PC-3 (cell line): ENCODE results near the gene PDCD1LG2. TPM values are rescaled to one million over a fixed set of nuclear protein-coding genes. Genes with fewer than 3 reads are reported as not detected.
A peak's percentile ranks its signal among the peaks of the same experiment; 100 is the strongest.

Experiments
- ATAC-seq: fragments of 200-7000 bp; cut with Tn5 transposase; 2 replicates; pipeline ENCODE4 v1.9.1; 2020; ENCODE audit warnings: mild to moderate bottlenecking, moderate library complexity
- BruUV-seq: library from RNA; stranded (reverse); fragments of 400-500 nt; replicated peaks from 2 replicates; lab custom pipeline; 2021; lab: Mats Ljungman, UMichigan
- CTCF ChIA-PET: fragments of 300-600 bp; sonication (Branson Sonifier 250); formaldehyde crosslinking; loops from one replicate; lab custom pipeline; 2022; ENCODE audit warnings: antibody characterized with exemption; lab: Charles Lee
- POLR2A ChIA-PET: fragments of 300-600 bp; sonication (Branson Sonifier 250); formaldehyde crosslinking; loops from one replicate; lab custom pipeline; 2022; ENCODE audit warnings: antibody characterized with exemption; ENCODE audit not compliant: unreplicated experiment; lab: Charles Lee
- DNase-seq: peaks from one replicate; pipeline ENCODE4 v3.0.0-alpha.2; 2015
- H2AFZ ChIP-seq: fragments of 300-600 bp; sonication (generic); 2 replicates; pipeline ENCODE4 v1.6.0; 2016; ENCODE audit warnings: antibody characterized with exemption, low read length
- H3F3A ChIP-seq: fragments of 300-600 bp; sonication (generic); one replicate; pipeline ENCODE4 v1.6.0; 2017; ENCODE audit warnings: antibody characterized with exemption, low read length, control low read depth, mild to moderate bottlenecking; ENCODE audit not compliant: unreplicated experiment
- H3K27ac ChIP-seq: fragments of 300-600 bp; sonication (generic); 2 replicates; pipeline ENCODE4 v1.5.1; 2016; ENCODE audit warnings: mild to moderate bottlenecking, low read length
- H3K27me3 ChIP-seq: fragments of 300-600 bp; sonication (generic); 2 replicates; pipeline ENCODE4 v1.6.1; 2016; ENCODE audit warnings: low read length, mixed read lengths
- H3K36me3 ChIP-seq: fragments of 300-600 bp; sonication (generic); 2 replicates; pipeline ENCODE4 v1.6.1; 2016; ENCODE audit warnings: low read depth, mixed run types, low read length, mixed read lengths
- H3K4me1 ChIP-seq: fragments of 300-600 bp; sonication (generic); 2 replicates; pipeline ENCODE4 v1.5.1; 2016; ENCODE audit warnings: low read length; ENCODE audit not compliant: insufficient read depth
- H3K4me2 ChIP-seq: fragments of 300-600 bp; sonication (generic); 2 replicates; pipeline ENCODE4 v1.6.0; 2016; ENCODE audit warnings: low read length
- H3K4me3 ChIP-seq: fragments of 300-600 bp; sonication (generic); 2 replicates; pipeline ENCODE4 v1.5.1; 2016; ENCODE audit warnings: mild to moderate bottlenecking, low read length, mixed read lengths
- H3K79me2 ChIP-seq: fragments of 300-600 bp; sonication (generic); 2 replicates; pipeline ENCODE4 v1.6.1; 2017; ENCODE audit warnings: low read length, mixed read lengths
- H3K9ac ChIP-seq: fragments of 300-600 bp; sonication (generic); 2 replicates; pipeline ENCODE4 v1.6.0; 2016; ENCODE audit warnings: mild to moderate bottlenecking, low read length
- H3K9me2 ChIP-seq: fragments of 300-600 bp; sonication (generic); replicated peaks from 2 replicates; pipeline ENCODE4 v1.6.1; 2016; ENCODE audit warnings: mixed run types, low read length, mixed read lengths
- H3K9me3 ChIP-seq: fragments of 300-600 bp; sonication (generic); 2 replicates; pipeline ENCODE4 v1.6.1; 2016; ENCODE audit warnings: low read length, mixed read lengths
- H4K20me1 ChIP-seq: fragments of 300-600 bp; sonication (generic); 2 replicates; pipeline ENCODE4 v1.6.1; 2016; ENCODE audit warnings: low read length, mixed read lengths
- EZH2 ChIP-seq: fragments of 300-600 bp; sonication (generic); IDR thresholded peaks from one replicate; pipeline ENCODE4 v1.6.1; 2017; ENCODE audit warnings: antibody characterized with exemption, mild to moderate bottlenecking, low read length; ENCODE audit not compliant: unreplicated experiment
- EZH2phosphoT487 ChIP-seq: fragments of 300-600 bp; sonication (generic); IDR thresholded peaks from 2 replicates; pipeline ENCODE4 v1.6.1; 2018; ENCODE audit warnings: mild to moderate bottlenecking, antibody characterized with exemption, low read length, borderline replicate concordance
- intact Hi-C: fragments of 100-400 bp; cut with micrococcal nuclease; formaldehyde crosslinking; loops from 2 replicates; pipeline ENCODE4 v1.9.0; 2023
- total RNA-seq: library from RNA; depleted of rRNA; stranded (reverse); fragments of >200 nt; gene quantifications from 2 replicates; pipeline ENCODE4 v1.2.3, GENCODE V29; 2014
- TF ChIP-seq, protein P1 (sequence below): fragments of 300-600 bp; sonication (generic); conservative IDR thresholded peaks from 2 replicates; pipeline ENCODE4 v1.5.1; 2017; ENCODE audit warnings: antibody characterized with exemption, low read depth, mild to moderate bottlenecking, low read length

The PDCD1LG2 gene
- total RNA-seq, 1 experiment from 2014 or later = 1.4 TPM

DNA sequence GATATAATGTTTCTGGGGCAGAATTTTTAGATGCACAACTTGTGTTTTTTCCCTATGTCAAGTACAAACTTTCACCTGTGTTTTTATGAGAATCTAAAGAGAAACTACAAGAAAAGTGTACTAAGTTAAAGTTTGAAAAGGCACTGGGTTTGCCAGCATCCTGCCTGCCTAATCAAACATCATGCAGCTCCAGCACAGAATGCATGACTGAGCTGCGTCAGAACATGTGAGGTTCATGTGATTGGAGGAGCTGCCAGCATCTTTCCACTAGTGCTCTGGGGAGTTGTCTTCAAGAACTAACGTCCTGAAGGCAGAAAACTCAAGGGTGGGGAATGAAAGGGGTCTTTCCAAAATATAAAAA lies 72.5 kb downstream of the PDCD1LG2 start:
- Histone ChIP-seq H3K27me3 (no peaks in the 10 kb centered on the region), H3K4me3 (no peak overlapping the region), H3K9ac (no peak overlapping the region), H3K4me2 (peak overlapping the region; percentile 21; the same call in 1 of the 2 replicates), H3F3A (no peaks in the 10 kb centered on the region), H3K27ac (peak overlapping the region; percentile 28), H3K36me3 (no peaks in the 10 kb centered on the region), H3K9me3 (no peaks in the 10 kb centered on the region), H3K79me2 (no peaks in the 10 kb centered on the region), H3K9me2 (no peaks in the 10 kb centered on the region), H4K20me1 (no peaks in the 10 kb centered on the region), H3K4me1 (peaks cover 34% of the 10 kb centered on the region), H2AFZ (no peak overlapping the region)
- intact Hi-C loops = loop anchor here (2.0 kb wide), 1 partner anchor 72 kb away; the partner anchor contains the start of gene PDCD1LG2
- no TSS peak for BruUV-seq
- TF ChIP-seq, protein P1, sequence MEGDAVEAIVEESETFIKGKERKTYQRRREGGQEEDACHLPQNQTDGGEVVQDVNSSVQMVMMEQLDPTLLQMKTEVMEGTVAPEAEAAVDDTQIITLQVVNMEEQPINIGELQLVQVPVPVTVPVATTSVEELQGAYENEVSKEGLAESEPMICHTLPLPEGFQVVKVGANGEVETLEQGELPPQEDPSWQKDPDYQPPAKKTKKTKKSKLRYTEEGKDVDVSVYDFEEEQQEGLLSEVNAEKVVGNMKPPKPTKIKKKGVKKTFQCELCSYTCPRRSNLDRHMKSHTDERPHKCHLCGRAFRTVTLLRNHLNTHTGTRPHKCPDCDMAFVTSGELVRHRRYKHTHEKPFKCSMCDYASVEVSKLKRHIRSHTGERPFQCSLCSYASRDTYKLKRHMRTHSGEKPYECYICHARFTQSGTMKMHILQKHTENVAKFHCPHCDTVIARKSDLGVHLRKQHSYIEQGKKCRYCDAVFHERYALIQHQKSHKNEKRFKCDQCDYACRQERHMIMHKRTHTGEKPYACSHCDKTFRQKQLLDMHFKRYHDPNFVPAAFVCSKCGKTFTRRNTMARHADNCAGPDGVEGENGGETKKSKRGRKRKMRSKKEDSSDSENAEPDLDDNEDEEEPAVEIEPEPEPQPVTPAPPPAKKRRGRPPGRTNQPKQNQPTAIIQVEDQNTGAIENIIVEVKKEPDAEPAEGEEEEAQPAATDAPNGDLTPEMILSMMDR = no peak
- TF ChIP-seq EZH2phosphoT487 (no peak), EZH2 (no peak)
- ATAC-seq (peak; percentile 42), DNase-seq (no peak)
- ChIA-PET POLR2A (no interaction called here), CTCF (no interaction called here)

DNA sequence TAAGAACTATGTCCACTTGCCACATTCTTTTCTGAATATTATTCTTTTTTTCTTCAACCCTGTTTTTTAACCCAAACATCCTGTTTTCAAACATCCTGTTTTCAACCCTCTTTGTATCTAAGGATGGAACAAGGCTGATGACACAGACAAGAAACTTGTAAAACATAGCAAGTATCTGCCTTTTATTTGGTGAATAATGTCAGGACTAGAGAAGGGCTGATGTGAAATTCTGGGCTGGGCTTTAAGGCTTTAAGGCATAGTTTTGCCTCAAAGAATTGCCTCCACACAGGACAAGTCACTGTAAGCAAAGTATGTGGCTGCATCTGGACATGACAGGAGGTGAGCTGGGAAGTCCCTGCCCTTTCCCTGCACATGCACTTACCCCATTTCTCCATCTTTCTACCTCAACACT lies 76.1 kb downstream of the PDCD1LG2 start:
- Histone ChIP-seq H3K4me2 (peak overlapping the region; percentile 41; the same call in 1 of the 2 replicates), H3K9ac (no peak overlapping the region), H3K9me2 (no peaks in the 10 kb centered on the region), H3K79me2 (no peaks in the 10 kb centered on the region), H3K4me1 (peaks cover 26% of the 10 kb centered on the region), H2AFZ (no peak overlapping the region), H4K20me1 (no peaks in the 10 kb centered on the region), H3K36me3 (no peaks in the 10 kb centered on the region), H3F3A (no peaks in the 10 kb centered on the region), H3K4me3 (no peak overlapping the region), H3K27ac (0 out of 2 replicates have a peak overlapping the region, but pooled peaks have one; percentile 7), H3K9me3 (no peaks in the 10 kb centered on the region), H3K27me3 (no peaks in the 10 kb centered on the region)
- POLR2A ChIA-PET = no interaction called here
- TF ChIP-seq, protein P1 = no peak
- TF ChIP-seq EZH2 = no peak
- TF ChIP-seq EZH2phosphoT487 = no peak
- no TSS peak for BruUV-seq
- CTCF ChIA-PET = no interaction called here
- ATAC-seq (no peak), DNase-seq (no peak)
- intact Hi-C loops = no loop called here

DNA sequence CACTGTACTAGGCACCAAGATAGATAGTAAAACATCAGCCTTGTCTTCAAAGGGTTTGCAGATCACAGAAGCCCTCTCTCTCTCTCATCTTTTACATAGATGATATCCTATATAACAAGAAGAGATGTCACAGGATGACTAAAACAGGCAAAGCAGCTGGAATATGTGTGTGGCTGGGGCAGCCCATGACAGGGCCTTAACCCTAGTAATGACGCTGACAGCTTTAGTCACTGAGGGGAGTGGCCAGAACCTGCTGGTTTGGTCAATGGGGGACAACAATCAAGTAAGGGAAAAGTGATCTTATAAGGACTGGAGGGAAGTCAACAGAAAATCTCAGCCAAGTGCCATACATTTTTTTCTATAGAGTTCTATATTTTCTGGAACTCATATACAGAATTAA lies 76.7 kb downstream of the PDCD1LG2 start:
- peak overlapping the region; percentile 41; the same call in 1 of the 2 replicates for H3K4me2 ChIP-seq
- H3K4me1 ChIP-seq = peaks cover 26% of the 10 kb centered on the region
- TF ChIP-seq EZH2 (no peak), EZH2phosphoT487 (no peak)
- ChIA-PET CTCF (no interaction called here), POLR2A (no interaction called here)
- no peaks in the 10 kb centered on the region for H3F3A ChIP-seq
- H3K4me3 ChIP-seq = no peak overlapping the region
- H3K27ac ChIP-seq = peak overlapping the region; percentile 35; the same call in 1 of the 2 replicates
- intact Hi-C loops = no loop called here
- H3K9ac ChIP-seq = peak overlapping the region; percentile 24; the same call in 1 of the 2 replicates
- no TSS peak for BruUV-seq
- no peaks in the 10 kb centered on the region for H3K36me3 ChIP-seq
- no peaks in the 10 kb centered on the region for H3K9me3 ChIP-seq
- peak; percentile 84 for DNase-seq
- no peaks in the 10 kb centered on the region for H3K27me3 ChIP-seq
- ATAC-seq = 0 out of 2 replicates have a peak, but pooled peaks have one; percentile 41
- no peak overlapping the region for H2AFZ ChIP-seq
- H3K79me2 ChIP-seq = no peaks in the 10 kb centered on the region
- no peaks in the 10 kb centered on the region for H4K20me1 ChIP-seq
- H3K9me2 ChIP-seq = no peaks in the 10 kb centered on the region
